NCI-H510A (cell line): ENCODE measurements around the gene ATG5.

Experiments
- DNase-seq: peaks from one replicate; lab custom pipeline; 2025; lab: John Stamatoyannopoulos, UW

Gene ATG5

GRCh38 chr6:106178900-106179299 is 146.7 kb downstream of the ATG5 start:
- no peak for DNase-seq

DNA sequence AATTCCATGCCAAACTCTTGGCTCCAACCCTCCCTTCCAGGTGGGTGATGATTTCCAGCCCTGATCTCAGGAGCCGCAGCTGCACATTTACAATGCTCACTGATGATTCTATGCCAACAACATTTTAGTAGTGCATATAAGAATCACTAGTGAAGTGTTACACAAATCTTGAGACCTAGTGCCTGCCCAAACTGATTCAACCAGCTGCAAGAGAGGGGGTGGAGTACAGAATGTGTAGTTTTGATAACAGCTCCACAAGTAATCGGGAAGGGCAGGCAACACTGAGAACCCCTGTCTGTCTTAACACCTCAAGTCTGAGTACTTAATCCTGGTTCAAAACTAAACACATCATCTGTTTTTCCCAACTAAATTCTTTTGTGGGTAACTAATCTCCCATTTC is 147.8 kb downstream of the ATG5 start:
- DNase-seq, result no peak

DNA sequence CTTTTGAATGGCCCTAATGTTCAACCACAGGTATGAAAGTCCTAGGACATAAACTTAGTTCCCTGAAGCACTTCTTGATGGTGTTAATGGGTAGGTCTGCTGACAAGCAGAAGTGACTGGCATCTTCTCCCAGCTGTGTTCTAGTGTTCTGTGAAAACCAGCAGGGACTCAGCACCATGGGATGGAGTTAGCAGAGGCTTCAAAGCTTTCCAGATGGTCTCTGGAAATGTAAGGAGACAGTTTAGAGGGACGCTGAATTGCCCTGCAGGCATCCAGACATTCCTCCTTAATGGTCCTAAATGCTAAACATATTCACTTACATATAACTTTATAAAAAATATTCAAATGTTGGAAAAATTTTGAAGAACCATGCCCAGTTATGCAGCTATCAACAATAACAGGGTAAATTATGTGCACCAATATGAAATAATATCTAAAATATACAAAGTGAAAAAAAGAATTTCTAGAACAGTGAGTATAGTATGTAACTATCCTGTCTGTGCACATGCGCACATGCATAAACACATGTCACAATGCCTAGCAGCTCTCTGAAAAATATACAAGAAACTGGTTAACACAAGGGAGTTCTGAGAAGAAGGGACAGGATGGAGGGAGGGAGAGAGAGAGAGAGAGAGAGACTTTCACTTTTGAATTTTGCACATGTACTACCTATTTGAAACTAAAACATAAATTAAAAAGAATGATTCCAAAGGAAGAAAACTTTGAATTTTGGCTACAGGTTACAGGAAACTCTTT is 152.3 kb downstream of the ATG5 start:
- DNase-seq, result no peak

- no peak for DNase-seq
These were observed 155.3 kb downstream of the ATG5 start for GRCh38 chr6:106170030-106170791.

- no peak for DNase-seq
These were observed 156.0 kb downstream of the ATG5 start for GRCh38 chr6:106169517-106169916.

GRCh38 chr6:106168097-106168888 is 157.3 kb downstream of the ATG5 start:
- no peak for DNase-seq

GRCh38 chr6:106167096-106167814 is 158.3 kb downstream of the ATG5 start:
- DNase-seq, result no peak

GRCh38 chr6:106165885-106166485 is 159.6 kb downstream of the ATG5 start:
- DNase-seq, result no peak

GRCh38 chr6:106163966-106164877 is 161.3 kb downstream of the ATG5 start:
- no peak for DNase-seq

- DNase-seq, result no peak
These were observed 162.1 kb downstream of the ATG5 start for GRCh38 chr6:106163446-106163965.

GRCh38 chr6:106162921-106163320 is 162.6 kb downstream of the ATG5 start:
- no peak for DNase-seq

GRCh38 chr6:106161893-106162292 is 163.7 kb downstream of the ATG5 start:
- no peak for DNase-seq

- no peak for DNase-seq
These were observed 164.2 kb downstream of the ATG5 start for GRCh38 chr6:106161311-106161874.

- no peak for DNase-seq
These were observed 165.4 kb downstream of the ATG5 start for GRCh38 chr6:106160189-106160588.

GRCh38 chr6:106159531-106159940 is 166.0 kb downstream of the ATG5 start:
- no peak for DNase-seq

- DNase-seq, result no peak
These were observed 166.7 kb downstream of the ATG5 start for GRCh38 chr6:106158816-106159215.

DNA sequence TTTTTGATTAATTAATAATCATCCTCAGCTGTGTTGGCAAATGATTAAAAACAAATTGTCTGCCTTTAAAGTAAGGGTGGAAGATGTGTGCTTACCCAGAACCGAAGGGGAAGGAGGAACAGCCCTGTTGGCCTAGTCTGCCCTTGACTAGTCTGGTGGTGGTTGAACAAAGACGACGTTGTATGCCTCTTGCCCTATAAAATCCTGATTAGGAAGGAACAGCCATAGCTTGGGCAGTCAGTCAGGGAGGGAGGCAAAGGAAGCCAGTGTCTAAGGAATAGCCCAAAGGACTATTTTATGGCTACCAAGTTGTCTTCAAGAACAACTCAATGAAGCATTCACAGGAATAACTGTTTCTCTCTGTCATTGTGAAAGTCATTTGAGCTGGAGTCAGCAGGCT is 168.7 kb downstream of the ATG5 start:
- DNase-seq, result no peak

DNA sequence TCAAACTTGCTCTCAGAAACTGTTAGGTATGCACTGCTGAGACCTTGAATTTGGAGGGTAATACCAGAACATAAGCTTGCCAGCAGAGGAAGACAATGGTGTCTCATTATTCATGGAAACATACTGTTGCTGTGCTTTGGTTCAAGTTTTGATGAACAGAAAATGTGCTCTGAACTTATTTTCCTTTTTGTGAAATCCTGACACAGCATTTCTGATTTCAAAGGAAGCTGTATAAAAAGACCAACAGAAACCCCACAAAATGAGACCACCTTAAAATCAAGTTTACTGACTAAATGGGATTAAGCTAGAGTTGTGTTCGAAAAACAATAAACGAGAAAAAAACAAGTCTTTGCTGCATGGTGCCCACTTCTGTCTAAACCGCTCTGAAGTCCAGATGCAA is 169.1 kb downstream of the ATG5 start:
- DNase-seq, result no peak

DNA sequence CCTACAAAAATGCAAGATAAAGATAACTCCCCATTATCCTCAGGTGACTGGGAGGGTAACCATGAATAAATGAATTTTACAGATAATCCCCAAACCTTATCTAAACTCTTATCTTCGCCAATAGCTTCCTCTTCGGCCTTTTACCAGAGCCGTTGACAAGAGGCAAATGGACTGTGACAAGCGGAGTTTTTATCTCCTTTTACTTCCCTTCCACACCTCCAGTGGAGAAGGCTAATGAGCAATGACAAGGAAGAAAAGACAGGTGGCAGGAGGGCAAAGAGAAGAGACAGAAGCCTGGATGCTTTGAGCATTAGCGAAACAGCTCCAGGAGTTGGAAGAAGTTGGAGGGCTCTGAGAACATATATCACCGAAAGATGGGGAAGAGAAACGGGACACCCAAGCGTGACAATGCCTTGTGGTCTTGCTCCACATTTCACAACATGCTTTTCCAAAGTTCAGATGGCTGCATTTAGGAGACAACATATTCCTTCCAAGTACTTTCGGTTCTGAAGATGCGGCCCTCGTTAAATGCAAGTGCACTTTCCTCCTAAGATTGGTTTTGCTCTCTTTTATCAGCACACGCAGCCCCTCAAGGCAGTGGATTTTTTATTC is 170.2 kb downstream of the ATG5 start:
- no peak for DNase-seq
